Activated naive CD4-positive, alpha-beta T cell treated with anti-CD3 and anti-CD28 coated beads, Interleukin-2, amount 10 ng/mL, durations not matched to agents 7 days and 5 days (primary cell): Measurements from ENCODE around the gene ASTN1.

ENCODE experiments used
- CTCF ChIA-PET: fragments of 350-600 bp; sonication (Branson Sonifier 250); formaldehyde crosslinking; loops from one replicate; lab custom pipeline; 2021; ENCODE audit warnings: antibody characterized with exemption; lab: Charles Lee
- DNase-seq: peaks from one replicate; pipeline ENCODE4 v3.0.0-alpha.2; 2020
- H3K27ac Mint-ChIP-seq: one replicate; pipeline ENCODE4 v1.8.0; 2021; ENCODE audit warnings: mild to moderate bottlenecking, moderate library complexity, mixed read lengths
- H3K27me3 Mint-ChIP-seq: one replicate; pipeline ENCODE4 v1.8.0; 2021; ENCODE audit warnings: mild to moderate bottlenecking, mixed read lengths
- H3K36me3 Mint-ChIP-seq: one replicate; pipeline ENCODE4 v1.8.0; 2021; ENCODE audit warnings: mixed read lengths
- H3K4me1 Mint-ChIP-seq: one replicate; pipeline ENCODE4 v1.8.0; 2021; ENCODE audit warnings: mixed read lengths
- H3K4me3 Mint-ChIP-seq: one replicate; pipeline ENCODE4 v1.8.0; 2021; ENCODE audit warnings: mild to moderate bottlenecking, moderate library complexity, mixed read lengths
- H3K9me3 Mint-ChIP-seq: one replicate; pipeline ENCODE4 v1.8.0; 2021; ENCODE audit warnings: mixed read lengths

Gene ASTN1

DNA sequence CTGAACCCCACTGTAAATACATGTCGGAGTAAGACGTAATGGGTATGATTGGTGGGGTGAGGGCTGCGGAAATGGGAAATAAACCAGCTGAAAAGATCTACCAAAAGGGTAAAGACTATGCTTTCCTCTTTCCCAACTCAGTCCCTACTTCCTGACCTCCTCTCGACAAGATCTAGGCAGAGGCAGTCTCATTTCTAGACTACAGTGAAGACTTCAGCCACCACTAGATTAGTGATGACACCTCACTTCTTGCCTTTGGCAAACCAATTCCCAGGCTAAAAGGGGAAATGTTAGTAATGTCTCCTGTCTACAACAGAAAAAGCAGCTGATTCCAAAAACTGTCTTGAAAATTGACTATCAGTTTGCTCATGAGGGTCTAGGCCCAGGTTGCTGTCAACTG lies 219.9 kb downstream of the ASTN1 start:
- no peaks in the 10 kb centered on the region for H3K36me3 Mint-ChIP-seq
- no peak overlapping the region for H3K4me3 Mint-ChIP-seq
- no peaks in the 10 kb centered on the region for H3K4me1 Mint-ChIP-seq
- no peaks in the 10 kb centered on the region for H3K27me3 Mint-ChIP-seq
- H3K9me3 Mint-ChIP-seq: peaks cover 6% of the 10 kb centered on the region
- CTCF ChIA-PET: no interaction called here
- H3K27ac Mint-ChIP-seq: no peak overlapping the region
- DNase-seq: no peak

DNA sequence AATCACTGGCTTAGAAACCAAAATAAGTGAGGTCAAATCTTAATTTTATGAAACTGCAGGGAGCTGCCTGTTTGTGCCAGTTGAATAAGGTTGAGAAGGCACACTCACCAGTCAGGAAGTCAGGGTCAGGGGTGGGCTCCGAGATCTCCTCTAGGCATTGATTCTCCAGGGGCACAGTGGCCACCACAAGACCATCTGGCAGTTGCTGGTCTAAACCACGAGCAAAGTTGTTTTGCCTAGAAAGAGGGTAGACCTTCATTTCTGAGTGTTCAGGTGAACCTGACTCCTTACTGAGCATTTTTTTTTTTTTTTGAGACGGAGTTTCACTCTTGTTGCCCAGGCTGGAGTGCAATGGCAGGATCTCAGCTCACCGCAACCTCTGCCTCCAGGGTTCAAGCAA lies 220.7 kb downstream of the ASTN1 start:
- Mint-ChIP-seq H3K9me3 (peaks cover 7% of the 10 kb centered on the region), H3K36me3 (no peaks in the 10 kb centered on the region), H3K27ac (no peak overlapping the region), H3K4me1 (no peaks in the 10 kb centered on the region), H3K4me3 (no peak overlapping the region), H3K27me3 (no peaks in the 10 kb centered on the region)
- no peak for DNase-seq
- CTCF ChIA-PET: no interaction called here

DNA sequence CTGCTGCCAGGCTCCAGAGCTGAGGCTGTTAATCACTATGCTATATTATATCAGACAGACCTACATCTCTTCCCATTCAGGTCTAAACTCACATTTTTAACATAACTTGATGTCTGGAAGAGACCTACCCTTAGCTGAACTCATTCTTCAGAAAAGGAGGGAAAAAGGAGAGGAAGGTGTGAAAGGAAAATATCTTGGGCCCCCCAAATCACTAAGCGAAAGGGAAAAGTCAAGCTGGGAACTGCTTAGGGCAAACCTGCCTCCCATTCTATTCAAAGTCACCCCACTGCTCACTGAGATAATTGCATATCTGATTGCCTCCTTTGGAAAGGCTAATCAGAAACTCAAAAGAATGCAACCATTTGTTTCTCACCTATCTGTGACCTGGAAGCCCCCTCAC lies 222.2 kb downstream of the ASTN1 start:
- no peak overlapping the region for H3K27ac Mint-ChIP-seq
- H3K36me3 Mint-ChIP-seq: no peaks in the 10 kb centered on the region
- H3K4me3 Mint-ChIP-seq: no peak overlapping the region
- H3K27me3 Mint-ChIP-seq: no peaks in the 10 kb centered on the region
- H3K4me1 Mint-ChIP-seq: no peaks in the 10 kb centered on the region
- H3K9me3 Mint-ChIP-seq: peaks cover 7% of the 10 kb centered on the region
- CTCF ChIA-PET: no interaction called here
- DNase-seq: no peak

DNA sequence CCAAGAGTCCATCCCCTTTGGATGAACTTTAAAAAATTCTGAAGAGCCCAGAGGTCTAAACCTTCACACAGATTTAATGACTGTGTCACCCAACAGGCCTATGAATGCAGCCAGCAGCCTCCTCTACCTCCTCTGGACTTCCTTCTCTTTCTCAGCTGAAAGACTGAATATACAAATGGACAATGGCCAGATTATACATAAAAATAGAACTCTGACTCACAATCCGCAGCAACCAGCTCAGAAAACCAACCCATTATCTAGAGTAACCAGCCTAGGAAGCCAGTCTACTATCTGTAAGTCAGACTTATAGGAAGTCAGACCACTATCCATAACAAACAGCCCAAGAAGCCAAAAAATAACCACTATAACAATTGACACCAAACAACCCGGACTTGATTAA lies 224.5 kb downstream of the ASTN1 start:
- Mint-ChIP-seq H3K36me3 (no peaks in the 10 kb centered on the region), H3K27ac (no peak overlapping the region), H3K9me3 (peaks cover 7% of the 10 kb centered on the region), H3K27me3 (no peaks in the 10 kb centered on the region), H3K4me1 (no peaks in the 10 kb centered on the region), H3K4me3 (no peak overlapping the region)
- CTCF ChIA-PET: no interaction called here
- DNase-seq: no peak

DNA sequence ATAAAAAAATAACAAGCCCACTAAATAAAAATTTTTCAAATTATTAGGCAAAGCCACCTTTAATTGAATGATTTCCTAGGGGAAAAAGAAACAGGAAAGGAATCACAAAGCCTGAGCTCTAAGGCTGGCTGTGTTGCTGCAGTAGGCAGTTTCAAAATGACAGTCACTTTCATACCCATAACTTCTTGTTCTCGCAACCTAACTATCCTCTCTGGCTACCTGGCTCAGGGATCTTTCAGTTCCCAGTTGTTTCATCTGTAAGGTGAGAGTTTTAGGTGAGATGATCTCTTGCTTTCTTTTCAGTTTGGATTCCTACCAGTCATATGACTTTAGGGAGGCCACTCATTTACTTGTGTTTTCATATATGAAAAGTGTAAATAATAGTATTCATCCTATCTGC lies 226.1 kb downstream of the ASTN1 start:
- CTCF ChIA-PET: no interaction called here
- no peaks in the 10 kb centered on the region for H3K27me3 Mint-ChIP-seq
- H3K9me3 Mint-ChIP-seq: peaks cover 7% of the 10 kb centered on the region
- H3K4me1 Mint-ChIP-seq: no peaks in the 10 kb centered on the region
- no peak overlapping the region for H3K27ac Mint-ChIP-seq
- DNase-seq: no peak
- H3K4me3 Mint-ChIP-seq: no peak overlapping the region
- H3K36me3 Mint-ChIP-seq: no peaks in the 10 kb centered on the region

DNA sequence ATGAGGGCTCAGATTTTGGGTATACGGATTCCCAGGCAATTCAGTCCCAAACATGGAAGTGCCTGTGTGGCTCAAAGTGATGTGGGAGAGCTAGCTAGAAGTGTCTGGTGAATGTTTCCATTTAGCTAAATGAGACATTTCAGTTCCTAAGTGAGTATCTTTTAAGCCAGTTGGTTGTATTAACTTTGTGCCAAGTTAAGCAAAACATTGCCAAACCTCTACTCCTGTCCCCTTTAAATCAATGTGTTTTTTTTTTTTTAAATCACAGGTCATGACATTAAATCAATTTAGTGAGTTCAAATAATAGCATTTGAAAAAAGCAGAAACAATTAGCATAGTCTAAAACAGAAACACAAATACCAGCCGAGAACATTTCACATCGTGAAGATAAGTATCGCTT lies 230.1 kb downstream of the ASTN1 start:
- H3K4me3 Mint-ChIP-seq: no peak overlapping the region
- no peaks in the 10 kb centered on the region for H3K4me1 Mint-ChIP-seq
- no peaks in the 10 kb centered on the region for H3K36me3 Mint-ChIP-seq
- CTCF ChIA-PET: no interaction called here
- no peak for DNase-seq
- H3K9me3 Mint-ChIP-seq: no peaks in the 10 kb centered on the region
- no peak overlapping the region for H3K27ac Mint-ChIP-seq
- H3K27me3 Mint-ChIP-seq: no peaks in the 10 kb centered on the region

DNA sequence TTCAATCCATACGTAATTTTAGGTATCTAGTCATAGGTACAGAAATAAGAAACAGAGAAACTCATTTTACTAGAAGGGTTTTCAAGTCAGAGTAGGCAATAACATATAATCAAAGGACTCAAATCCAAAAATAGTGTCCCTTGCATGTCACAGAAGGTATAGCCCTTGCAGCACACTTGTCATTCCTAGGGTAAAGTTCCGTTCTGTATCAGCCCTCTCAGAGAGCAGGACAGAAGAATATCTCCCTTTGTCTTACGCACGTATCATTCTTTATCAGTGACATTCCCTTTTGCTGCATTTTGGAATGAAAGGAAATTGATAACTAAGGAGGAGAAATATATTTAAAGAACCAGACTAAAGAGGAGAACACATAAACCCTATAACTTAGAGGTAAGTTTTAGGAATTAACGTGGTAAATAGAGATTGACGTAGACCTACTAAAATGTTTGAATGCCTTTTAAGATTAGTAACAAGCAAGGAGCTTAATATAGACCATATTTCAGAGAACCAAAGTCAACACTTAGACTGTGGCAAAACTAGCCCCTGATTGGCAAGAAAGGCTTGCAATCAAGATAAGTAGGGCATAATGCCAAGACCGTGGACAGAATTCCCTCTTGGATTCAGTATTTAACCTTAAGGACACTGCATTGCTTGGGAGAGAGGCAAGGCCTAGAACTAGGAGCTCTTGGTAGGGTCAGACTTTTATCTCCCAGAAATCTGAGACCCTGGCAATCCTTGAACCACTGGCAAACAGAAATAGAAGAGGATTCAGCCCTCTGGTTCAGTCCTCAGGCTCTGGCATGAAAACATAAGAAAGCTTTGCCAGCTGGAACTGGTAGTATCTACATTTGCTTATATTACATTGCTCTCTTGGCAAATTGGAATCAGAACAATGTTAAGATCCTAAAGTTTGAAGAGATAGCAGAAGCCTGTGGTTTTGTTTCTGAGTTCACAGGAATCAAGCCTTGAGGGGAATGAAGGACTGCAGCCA lies 232.1 kb downstream of the ASTN1 start:
- Mint-ChIP-seq H3K9me3 (no peaks in the 10 kb centered on the region), H3K27me3 (no peaks in the 10 kb centered on the region), H3K4me1 (no peaks in the 10 kb centered on the region), H3K27ac (no peak overlapping the region), H3K4me3 (no peak overlapping the region), H3K36me3 (no peaks in the 10 kb centered on the region)
- CTCF ChIA-PET: no interaction called here
- no peak for DNase-seq

DNA sequence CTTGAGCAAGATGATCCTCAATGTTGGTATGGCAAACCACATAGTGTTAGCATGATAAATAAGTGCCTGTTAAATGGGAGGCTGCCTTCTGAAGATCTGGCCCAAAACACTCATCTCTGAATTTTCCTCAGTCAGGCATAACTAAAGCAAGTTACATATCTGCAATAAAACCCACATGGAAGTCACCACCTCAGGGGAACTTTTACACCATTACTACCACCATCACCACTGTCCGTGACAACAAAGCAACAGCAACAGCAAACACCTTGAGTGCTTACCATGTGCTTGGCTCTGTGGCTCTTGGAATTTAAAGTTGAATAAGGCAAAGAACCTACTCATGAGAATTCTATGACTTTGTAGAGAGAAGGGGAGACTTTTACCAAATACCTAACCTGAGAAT lies 233.0 kb downstream of the ASTN1 start:
- CTCF ChIA-PET: no interaction called here
- no peaks in the 10 kb centered on the region for H3K4me1 Mint-ChIP-seq
- no peaks in the 10 kb centered on the region for H3K36me3 Mint-ChIP-seq
- no peak for DNase-seq
- H3K27ac Mint-ChIP-seq: no peak overlapping the region
- no peaks in the 10 kb centered on the region for H3K9me3 Mint-ChIP-seq
- no peaks in the 10 kb centered on the region for H3K27me3 Mint-ChIP-seq
- H3K4me3 Mint-ChIP-seq: no peak overlapping the region

DNA sequence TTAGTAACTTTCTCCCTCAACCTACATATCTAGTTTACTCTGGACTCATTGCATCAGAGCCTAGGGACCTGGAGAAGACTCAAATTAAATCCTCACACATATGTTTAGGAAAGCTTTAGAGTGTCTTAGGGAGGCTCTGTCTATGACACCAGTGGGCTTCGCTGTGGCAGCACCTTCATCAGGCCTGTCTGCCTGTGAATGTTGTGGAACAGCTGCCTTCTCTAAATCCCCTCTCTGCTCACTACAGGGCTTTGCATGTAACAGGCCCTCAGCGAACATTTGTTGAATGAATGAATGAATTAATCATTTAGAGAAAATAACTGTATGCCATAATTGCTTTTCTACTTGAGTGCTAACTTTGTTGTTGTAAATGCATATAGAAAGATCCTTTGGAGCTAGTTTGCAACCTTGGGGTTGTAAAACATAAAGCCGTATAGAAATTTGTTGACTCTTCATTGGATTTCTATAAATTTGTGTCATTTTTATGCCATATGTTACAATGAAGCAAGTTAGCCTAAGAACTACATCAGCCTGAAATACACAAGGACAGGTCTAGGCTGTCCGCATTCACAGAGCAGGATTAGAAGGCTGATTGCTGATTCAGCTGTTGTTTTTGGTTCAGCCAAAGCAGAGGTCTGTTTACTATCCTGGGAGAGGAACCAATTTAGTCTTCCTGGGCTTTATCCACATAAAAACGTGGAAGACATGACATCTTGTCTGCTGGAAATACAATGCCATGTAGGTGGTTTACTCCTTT lies 238.0 kb downstream of the ASTN1 start:
- no peak for DNase-seq
- H3K36me3 Mint-ChIP-seq: no peaks in the 10 kb centered on the region
- H3K9me3 Mint-ChIP-seq: no peaks in the 10 kb centered on the region
- H3K4me1 Mint-ChIP-seq: no peaks in the 10 kb centered on the region
- CTCF ChIA-PET: no interaction called here
- no peak overlapping the region for H3K4me3 Mint-ChIP-seq
- H3K27me3 Mint-ChIP-seq: no peaks in the 10 kb centered on the region
- H3K27ac Mint-ChIP-seq: no peak overlapping the region

DNA sequence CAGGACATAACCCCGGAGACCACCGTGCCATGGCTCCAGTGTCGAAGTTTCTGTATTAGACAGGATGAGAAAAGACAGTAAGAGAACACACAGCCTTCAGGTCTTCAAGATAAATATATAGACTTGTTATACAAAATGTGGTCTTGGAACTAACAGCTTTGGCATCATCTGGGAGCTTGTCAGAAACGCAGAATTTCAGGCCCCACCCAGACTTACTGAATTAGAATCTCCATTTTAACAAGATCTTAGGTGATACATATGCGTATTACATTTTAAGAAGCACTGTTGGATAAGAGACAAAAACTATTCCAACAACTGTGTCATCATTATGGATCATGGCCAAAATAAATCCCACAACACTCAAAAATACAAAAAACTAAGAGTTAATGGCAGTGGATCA lies 239.3 kb downstream of the ASTN1 start:
- no peaks in the 10 kb centered on the region for H3K9me3 Mint-ChIP-seq
- no peak for DNase-seq
- H3K36me3 Mint-ChIP-seq: no peaks in the 10 kb centered on the region
- CTCF ChIA-PET: no interaction called here
- no peaks in the 10 kb centered on the region for H3K27me3 Mint-ChIP-seq
- no peak overlapping the region for H3K27ac Mint-ChIP-seq
- H3K4me1 Mint-ChIP-seq: no peaks in the 10 kb centered on the region
- no peak overlapping the region for H3K4me3 Mint-ChIP-seq

DNA sequence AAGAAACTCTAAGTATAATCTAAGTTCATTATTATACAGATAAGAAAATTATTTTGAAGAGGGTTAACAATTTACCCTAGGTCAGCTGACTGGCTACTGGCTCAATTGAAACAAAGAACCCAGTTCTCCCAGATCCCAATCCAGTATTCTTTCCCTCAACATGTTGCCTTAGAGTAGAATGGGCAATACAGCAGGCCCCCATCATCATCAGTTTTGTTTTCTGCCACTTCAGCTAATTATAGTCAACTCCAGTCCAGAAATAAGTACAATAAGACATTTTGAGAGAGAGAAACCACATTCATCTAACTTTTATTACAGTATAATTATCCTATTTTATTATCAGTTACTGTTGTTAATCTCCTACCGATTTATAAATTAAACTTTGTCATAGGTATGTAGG lies 241.2 kb downstream of the ASTN1 start:
- Mint-ChIP-seq H3K4me1 (no peaks in the 10 kb centered on the region), H3K27me3 (no peaks in the 10 kb centered on the region), H3K9me3 (no peaks in the 10 kb centered on the region), H3K36me3 (no peaks in the 10 kb centered on the region), H3K27ac (no peak overlapping the region), H3K4me3 (no peak overlapping the region)
- DNase-seq: no peak
- CTCF ChIA-PET: interaction anchor here (0.8 kb wide), 1 partner anchor 28 kb away, joined by 4 read pairs; no protein-coding TSS in a partner anchor

DNA sequence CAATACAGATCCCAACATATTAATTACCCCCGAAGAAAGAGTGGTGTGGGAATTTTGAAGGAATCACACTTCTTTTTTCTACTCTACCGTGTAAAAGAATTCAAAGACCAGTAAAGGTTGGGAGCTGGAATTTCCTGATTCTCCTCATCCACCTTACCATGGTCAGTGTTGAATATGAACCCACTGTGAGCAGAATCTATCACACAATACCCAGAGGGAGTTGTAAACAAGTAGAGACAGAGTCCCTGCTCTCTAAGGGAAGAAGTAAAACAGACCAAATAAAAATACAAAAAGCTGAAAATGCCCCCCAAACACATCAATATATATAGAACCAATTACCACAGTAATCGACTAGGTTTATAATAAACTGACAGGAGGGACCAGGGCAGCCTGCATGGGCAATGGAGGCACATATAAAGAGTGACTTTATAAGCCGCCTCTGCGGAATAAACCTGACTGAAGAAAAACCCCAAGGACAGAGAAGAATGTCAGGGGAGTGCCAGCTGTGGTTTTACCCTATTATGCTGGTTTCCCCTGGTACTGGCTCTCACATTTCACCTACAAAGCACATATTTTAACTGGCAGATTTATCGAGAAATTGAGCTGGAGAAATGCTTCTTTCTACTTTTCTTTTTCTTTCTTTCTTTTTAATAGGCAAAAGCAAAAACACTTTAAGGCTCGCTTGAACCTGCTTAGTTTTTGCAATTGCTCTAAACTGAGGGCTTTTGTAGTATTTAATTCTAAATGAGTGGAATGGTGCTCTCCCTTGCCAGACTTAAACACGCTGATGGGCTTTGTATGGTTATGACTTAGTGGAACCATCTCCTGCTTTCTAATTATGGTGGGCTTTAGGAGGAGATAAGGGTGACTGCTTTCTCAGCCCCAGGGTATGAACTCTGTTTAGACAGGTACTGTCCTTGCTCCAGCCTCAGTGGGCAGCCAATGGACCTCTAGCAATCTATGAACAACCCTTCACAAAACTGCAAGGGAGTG lies 244.8 kb downstream of the ASTN1 start:
- CTCF ChIA-PET: no interaction called here
- H3K27ac Mint-ChIP-seq: no peak overlapping the region
- no peak overlapping the region for H3K4me3 Mint-ChIP-seq
- DNase-seq: no peak
- no peaks in the 10 kb centered on the region for H3K36me3 Mint-ChIP-seq
- H3K4me1 Mint-ChIP-seq: no peaks in the 10 kb centered on the region
- no peaks in the 10 kb centered on the region for H3K9me3 Mint-ChIP-seq
- H3K27me3 Mint-ChIP-seq: no peaks in the 10 kb centered on the region

DNA sequence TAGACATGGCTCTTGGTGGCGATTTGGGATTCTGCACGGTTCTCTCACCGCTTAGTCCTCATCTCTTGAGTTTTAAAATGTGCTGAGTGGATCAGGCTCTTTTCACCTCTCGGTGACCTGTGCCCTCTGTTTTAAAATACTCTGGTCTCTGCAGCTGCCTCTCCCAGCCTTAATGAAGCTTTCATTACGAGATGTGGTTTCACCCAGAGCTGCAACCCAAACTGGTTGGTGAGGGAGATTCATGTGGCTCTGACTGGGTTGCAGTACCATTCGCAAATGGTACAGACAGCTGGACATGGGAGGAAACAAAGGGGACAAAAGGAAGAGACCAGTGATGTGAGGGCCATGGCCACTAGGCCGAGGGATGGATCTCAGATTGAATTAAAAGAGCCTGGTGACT lies 258.9 kb downstream of the ASTN1 start:
- H3K9me3 Mint-ChIP-seq: no peaks in the 10 kb centered on the region
- no peaks in the 10 kb centered on the region for H3K27me3 Mint-ChIP-seq
- no peak for DNase-seq
- no peaks in the 10 kb centered on the region for H3K36me3 Mint-ChIP-seq
- no peak overlapping the region for H3K4me3 Mint-ChIP-seq
- CTCF ChIA-PET: no interaction called here
- H3K4me1 Mint-ChIP-seq: no peaks in the 10 kb centered on the region
- no peak overlapping the region for H3K27ac Mint-ChIP-seq
